Testis (tissue), 3 donors: ENCODE measurements around the gene ZNF304. TPM values are rescaled to one million over a fixed set of nuclear protein-coding genes. Genes with fewer than 3 reads are reported as not detected.

Experiments
- DNase-seq: peaks from one replicate; pipeline ENCODE4 v3.0.0-alpha.2; 2019
- H3K27ac ChIP-seq, 2 donors: fragments of 200-600 bp; sonication (generic); one replicate each; pipeline ENCODE4 v1.5.1; 2019
- H3K27me3 ChIP-seq: fragments of 200-600 bp; sonication (generic); one replicate; pipeline ENCODE4 v1.5.1; 2019
- H3K36me3 ChIP-seq: fragments of 200-600 bp; sonication (generic); one replicate; pipeline ENCODE4 v1.5.1; 2017; ENCODE audit warnings: low read depth; ENCODE audit errors: missing control alignments
- H3K4me1 ChIP-seq: fragments of 200-600 bp; sonication (generic); one replicate; pipeline ENCODE4 v1.5.1; 2019
- H3K4me3 ChIP-seq, 2 donors: fragments of 200-600 bp; sonication (generic); one replicate each; pipeline ENCODE4 v1.5.1; 2017 to 2019
- H3K9me3 ChIP-seq: fragments of 200-600 bp; sonication (generic); one replicate; pipeline ENCODE4 v1.5.1; 2017
- POLR2A ChIP-seq: fragments of 450-650 bp; IDR thresholded peaks from one replicate; pipeline ENCODE4 v1.6.1; 2017; ENCODE audit warnings: antibody characterized with exemption, mild to moderate bottlenecking, moderate library complexity
- WGBS, 2 donors: methylation state at CpG; one replicate each; pipeline ENCODE4 v1.1.5; 2018; 5-methylcytosine and 5-hydroxymethylcytosine counted together
- intact Hi-C: fragments of 100-400 bp; cut with DNase I; formaldehyde crosslinking; loops from one replicate; pipeline ENCODE4 v1.15.1; 2023; ENCODE audit warnings: low total_unique reads
- polyA plus RNA-seq: library from polyadenylated mRNA; stranded (reverse); fragments of 350-450 nt; fragmentation: Illumina TruSeq; extraction: RNeasy Lipid Tissue Mini Kit (QIAGEN cat#74804); gene quantifications from one replicate; pipeline ENCODE4 v1.2.3, GENCODE V29; 2014; ENCODE audit warnings: low read depth, low replicate concordance; ENCODE audit not compliant: insufficient read depth
- total RNA-seq, 2 donors: library from RNA; depleted of rRNA; stranded (reverse); fragments of >200 nt; gene quantifications; one replicate each; pipeline ENCODE4 v1.2.3, GENCODE V29; 2016
- TF ChIP-seq, protein P1 (sequence below), 3 experiments: fragments of 450-650 bp in 2 of 3; fragments of 200-600 bp in 1 of 3; sonication (generic) in 1 of 3; IDR thresholded peaks; one replicate each; pipeline ENCODE4 v1.5.1; 2016 to 2019; ENCODE audit warnings: antibody characterized with exemption in 3 of 3, mild to moderate bottlenecking in 2 of 3, moderate library complexity in 1 of 3

The ZNF304 gene
- total and polyA plus RNA-seq, 3 donors from 2014 or later, result 9.5 to 11.4 (median 10.8) TPM

DNA sequence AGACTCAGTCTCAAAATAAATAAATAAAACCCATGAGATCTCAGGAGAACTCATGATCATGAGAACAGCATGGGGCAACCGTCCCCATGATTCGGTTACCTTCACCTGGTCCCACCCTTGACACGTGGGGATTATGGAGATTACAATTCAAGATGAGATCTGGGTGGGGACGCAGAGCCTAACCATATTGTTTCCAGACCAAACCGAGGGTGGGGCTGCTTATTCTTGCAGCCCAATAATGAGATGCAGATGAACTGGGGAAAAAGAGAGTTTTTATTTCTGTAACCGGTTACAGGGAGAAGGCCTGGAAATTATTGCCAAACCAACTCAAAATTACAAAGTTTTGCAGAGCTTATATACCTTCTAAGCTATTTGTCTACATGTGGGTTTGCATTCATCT lies 25.1 kb downstream of the ZNF304 start:
- no peak overlapping the region for H3K4me3 ChIP-seq
- H3K27me3 ChIP-seq, result no peaks in the 10 kb centered on the region
- WGBS, 2 donors, result 89 to 94% methylated on average over 6 of the region's 6 CpGs
- intact Hi-C loops, result no loop called here
- no peak for TF ChIP-seq POLR2A
- TF ChIP-seq, protein P1, sequence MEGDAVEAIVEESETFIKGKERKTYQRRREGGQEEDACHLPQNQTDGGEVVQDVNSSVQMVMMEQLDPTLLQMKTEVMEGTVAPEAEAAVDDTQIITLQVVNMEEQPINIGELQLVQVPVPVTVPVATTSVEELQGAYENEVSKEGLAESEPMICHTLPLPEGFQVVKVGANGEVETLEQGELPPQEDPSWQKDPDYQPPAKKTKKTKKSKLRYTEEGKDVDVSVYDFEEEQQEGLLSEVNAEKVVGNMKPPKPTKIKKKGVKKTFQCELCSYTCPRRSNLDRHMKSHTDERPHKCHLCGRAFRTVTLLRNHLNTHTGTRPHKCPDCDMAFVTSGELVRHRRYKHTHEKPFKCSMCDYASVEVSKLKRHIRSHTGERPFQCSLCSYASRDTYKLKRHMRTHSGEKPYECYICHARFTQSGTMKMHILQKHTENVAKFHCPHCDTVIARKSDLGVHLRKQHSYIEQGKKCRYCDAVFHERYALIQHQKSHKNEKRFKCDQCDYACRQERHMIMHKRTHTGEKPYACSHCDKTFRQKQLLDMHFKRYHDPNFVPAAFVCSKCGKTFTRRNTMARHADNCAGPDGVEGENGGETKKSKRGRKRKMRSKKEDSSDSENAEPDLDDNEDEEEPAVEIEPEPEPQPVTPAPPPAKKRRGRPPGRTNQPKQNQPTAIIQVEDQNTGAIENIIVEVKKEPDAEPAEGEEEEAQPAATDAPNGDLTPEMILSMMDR (IDR thresholded peaks at IDR 0.05), result no peak
- H3K27ac ChIP-seq, result no peak overlapping the region
- no peak for DNase-seq
- no peaks in the 10 kb centered on the region for H3K36me3 ChIP-seq
- H3K4me1 ChIP-seq, result no peaks in the 10 kb centered on the region
- no peaks in the 10 kb centered on the region for H3K9me3 ChIP-seq

DNA sequence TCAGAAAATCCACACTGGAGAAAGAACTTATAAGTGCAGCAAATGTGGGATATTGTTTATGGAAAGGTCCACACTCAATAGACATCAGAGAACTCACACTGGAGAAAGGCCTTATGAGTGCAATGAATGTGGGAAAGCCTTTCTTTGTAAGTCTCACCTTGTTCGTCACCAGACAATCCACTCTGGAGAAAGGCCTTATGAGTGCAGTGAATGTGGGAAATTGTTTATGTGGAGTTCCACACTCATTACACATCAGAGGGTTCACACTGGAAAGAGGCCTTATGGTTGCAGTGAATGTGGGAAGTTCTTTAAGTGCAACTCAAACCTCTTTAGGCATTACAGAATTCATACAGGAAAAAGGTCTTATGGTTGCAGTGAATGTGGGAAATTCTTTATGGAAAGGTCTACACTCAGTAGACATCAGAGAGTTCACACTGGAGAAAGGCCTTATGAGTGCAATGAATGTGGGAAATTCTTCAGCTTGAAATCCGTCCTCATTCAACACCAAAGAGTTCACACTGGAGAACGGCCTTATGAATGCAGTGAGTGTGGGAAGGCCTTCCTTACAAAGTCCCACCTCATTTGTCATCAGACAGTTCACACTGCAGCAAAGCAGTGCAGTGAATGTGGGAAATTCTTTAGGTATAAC lies 26.6 kb downstream of the ZNF304 start:
- whole genome bisulfite sequencing, 2 donors, result 96 to 98% methylated on average over 3 of the region's 3 CpGs
- intact Hi-C loops, result no loop called here
- Histone ChIP-seq H3K9me3 (no peaks in the 10 kb centered on the region), H3K27me3 (no peaks in the 10 kb centered on the region), H3K4me3 (no peak overlapping the region), H3K4me1 (no peaks in the 10 kb centered on the region), H3K27ac (no peak overlapping the region), H3K36me3 (no peaks in the 10 kb centered on the region)
- TF ChIP-seq, protein P1 (IDR thresholded peaks at IDR 0.05), result no peak
- no peak for TF ChIP-seq POLR2A
- no peak for DNase-seq

DNA sequence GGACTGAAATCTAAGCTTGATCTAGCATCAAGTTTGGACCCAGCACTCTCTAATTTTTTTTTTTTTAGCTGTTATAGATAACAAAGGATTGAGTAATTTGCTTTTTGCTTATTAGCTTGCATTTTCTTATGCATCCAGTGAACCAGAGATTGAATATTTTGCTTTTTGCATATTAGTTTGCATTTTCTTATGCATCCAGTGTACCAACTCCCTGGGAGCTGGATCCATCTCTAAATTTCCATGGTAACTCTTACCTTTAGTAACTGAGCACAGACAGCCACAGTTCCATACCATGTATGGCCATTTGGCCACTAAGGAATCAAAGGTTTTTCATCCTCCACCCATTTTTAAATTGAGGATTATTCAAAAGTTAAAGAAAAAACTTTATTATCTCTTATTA lies 29.9 kb downstream of the ZNF304 start:
- Histone ChIP-seq H3K4me1 (no peaks in the 10 kb centered on the region), H3K4me3 (no peak overlapping the region), H3K27ac (no peak overlapping the region), H3K36me3 (no peaks in the 10 kb centered on the region), H3K9me3 (no peaks in the 10 kb centered on the region), H3K27me3 (no peaks in the 10 kb centered on the region)
- no peak for TF ChIP-seq POLR2A
- TF ChIP-seq, protein P1 (IDR thresholded peaks at IDR 0.05), result no peak
- intact Hi-C loops, result no loop called here
- DNase-seq, result no peak

DNA sequence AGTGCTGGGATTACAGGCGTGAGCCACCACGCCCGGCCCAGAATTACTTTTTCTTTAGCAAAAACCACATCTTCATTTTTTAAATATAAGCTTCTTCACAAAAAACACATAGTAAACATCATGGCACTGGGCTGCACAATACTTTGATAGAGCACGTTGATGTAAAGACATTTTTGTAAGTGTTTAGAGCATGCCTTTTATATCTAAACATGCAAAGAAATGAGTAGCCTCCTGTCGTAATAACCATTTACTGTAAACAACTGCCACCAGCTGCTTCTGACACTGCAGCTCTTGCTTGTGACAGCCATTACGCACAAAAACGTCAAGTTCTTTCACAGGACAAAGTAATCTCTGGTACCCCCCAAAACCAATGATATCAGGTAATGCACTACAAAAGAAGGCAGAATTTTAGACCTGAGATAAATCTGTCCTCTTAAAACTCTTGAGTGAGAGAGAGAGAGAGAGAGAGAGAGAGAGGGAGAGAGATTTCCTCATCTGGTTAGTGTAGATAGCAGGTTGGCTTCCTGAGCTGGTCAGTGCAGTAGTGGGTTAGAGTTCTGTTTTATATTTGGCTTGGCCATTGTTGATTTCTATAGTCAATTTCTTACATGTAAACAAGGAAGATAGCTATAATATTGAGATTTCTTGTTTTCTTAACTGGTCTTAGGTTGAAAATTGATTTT lies 31.9 kb downstream of the ZNF304 start:
- no peak for DNase-seq
- TF ChIP-seq, protein P1 (IDR thresholded peaks at IDR 0.05), result no peak
- no peak for TF ChIP-seq POLR2A
- Histone ChIP-seq H3K27ac (no peak overlapping the region), H3K27me3 (no peaks in the 10 kb centered on the region), H3K36me3 (no peaks in the 10 kb centered on the region), H3K9me3 (no peaks in the 10 kb centered on the region), H3K4me3 (no peak overlapping the region), H3K4me1 (no peaks in the 10 kb centered on the region)
- intact Hi-C loops, result no loop called here
- 80 to 89% methylated on average over 7 of the region's 7 CpGs for WGBS, 2 donors
